H9 (cell line): ENCODE data around the gene THSD4. TPM values are rescaled to one million over a fixed set of nuclear protein-coding genes. Genes with fewer than 3 reads are reported as not detected.

ENCODE experiments used
- DNase-seq: peaks from one replicate; pipeline ENCODE4 v3.0.0-alpha.2; 2017
- H2AFZ ChIP-seq: one replicate; pipeline ENCODE4 v1.6.1; 2013; ENCODE audit warnings: mild to moderate bottlenecking, low read length, control low read depth, moderate library complexity
- H2AK5ac ChIP-seq: 2 replicates; pipeline ENCODE4 v1.6.1; 2013; ENCODE audit warnings: low read length, control low read depth, mixed read lengths; ENCODE audit not compliant: insufficient read length
- H2BK120ac ChIP-seq: one replicate; pipeline ENCODE4 v1.6.1; 2013; ENCODE audit warnings: low read depth, mild to moderate bottlenecking, low read length, control low read depth, inconsistent platforms; ENCODE audit not compliant: poor library complexity, severe bottlenecking
- H2BK12ac ChIP-seq: 2 replicates; pipeline ENCODE4 v1.6.1; 2013; ENCODE audit warnings: low read length, control low read depth, mixed read lengths, low read depth; ENCODE audit not compliant: insufficient read length
- H2BK15ac ChIP-seq: 2 replicates; pipeline ENCODE4 v1.6.1; 2013; ENCODE audit warnings: low read depth, low read length, control low read depth
- H2BK20ac ChIP-seq: one replicate; pipeline ENCODE4 v1.6.1; 2013; ENCODE audit warnings: low read depth, mild to moderate bottlenecking, low read length, control low read depth, inconsistent platforms; ENCODE audit not compliant: poor library complexity, severe bottlenecking
- H2BK5ac ChIP-seq: 2 replicates; pipeline ENCODE4 v1.6.1; 2013; ENCODE audit warnings: low read length, control low read depth, mixed read lengths; ENCODE audit not compliant: insufficient read length
- H3K14ac ChIP-seq: 2 replicates; pipeline ENCODE4 v1.6.1; 2013; ENCODE audit warnings: low read length, control low read depth; ENCODE audit not compliant: insufficient read depth
- H3K18ac ChIP-seq: 2 replicates; pipeline ENCODE4 v1.6.1; 2013; ENCODE audit warnings: low read depth, mild to moderate bottlenecking, mixed read lengths, low read length, control low read depth; ENCODE audit not compliant: insufficient read length
- H3K23ac ChIP-seq: 2 replicates; pipeline ENCODE4 v1.6.1; 2013; ENCODE audit warnings: low read length, control low read depth, mixed read lengths, low read depth; ENCODE audit not compliant: insufficient read length
- H3K23me2 ChIP-seq: 2 replicates; pipeline ENCODE4 v1.6.1; 2013; ENCODE audit warnings: low read depth, mild to moderate bottlenecking, mixed read lengths, low read length, control low read depth; ENCODE audit not compliant: insufficient read length, poor library complexity, severe bottlenecking
- H3K27ac ChIP-seq: 2 replicates; pipeline ENCODE4 v1.5.1; 2013; ENCODE audit warnings: low read length, control low read depth, mixed read lengths, low read depth; ENCODE audit not compliant: insufficient read length
- H3K27me3 ChIP-seq: 2 replicates; pipeline ENCODE4 v1.6.1; 2013; ENCODE audit warnings: low read length, control low read depth, inconsistent platforms; ENCODE audit not compliant: insufficient read depth
- H3K4ac ChIP-seq: 2 replicates; pipeline ENCODE4 v1.6.1; 2013; ENCODE audit warnings: low read depth, mild to moderate bottlenecking, control low read depth, inconsistent platforms, low read length, moderate library complexity
- H3K4me1 ChIP-seq: 2 replicates; pipeline ENCODE4 v1.6.1; 2013; ENCODE audit warnings: low read length, control low read depth, inconsistent platforms; ENCODE audit not compliant: insufficient read depth
- H3K4me2 ChIP-seq: 2 replicates; pipeline ENCODE4 v1.6.1; 2013; ENCODE audit warnings: low read length, control low read depth, mixed read lengths; ENCODE audit not compliant: insufficient read length, insufficient read depth
- H3K56ac ChIP-seq: 2 replicates; pipeline ENCODE4 v1.6.1; 2013; ENCODE audit warnings: low read depth, mild to moderate bottlenecking, mixed read lengths, low read length, control low read depth; ENCODE audit not compliant: insufficient read length
- H3K79me1 ChIP-seq: 2 replicates; pipeline ENCODE4 v1.6.1; 2013; ENCODE audit warnings: low read depth, mild to moderate bottlenecking, moderate library complexity, low read length, control low read depth, inconsistent platforms; ENCODE audit not compliant: insufficient read depth, poor library complexity, severe bottlenecking
- H3K79me2 ChIP-seq: 2 replicates; pipeline ENCODE4 v1.6.1; 2013; ENCODE audit warnings: low read length, control low read depth, inconsistent platforms; ENCODE audit not compliant: insufficient read depth
- H3K9ac ChIP-seq: 2 replicates; pipeline ENCODE4 v1.6.1; 2013; ENCODE audit warnings: low read length, control low read depth, mixed read lengths; ENCODE audit not compliant: insufficient read length; ENCODE audit errors: extremely low read depth
- H3K9me3 ChIP-seq: one replicate; pipeline ENCODE4 v1.6.1; 2013; ENCODE audit warnings: low read depth, low read length, inconsistent platforms; ENCODE audit not compliant: control insufficient read depth
- H3T11ph ChIP-seq: one replicate; pipeline ENCODE4 v1.6.1; 2013; ENCODE audit warnings: mild to moderate bottlenecking, low read length, control low read depth, inconsistent platforms
- H4K20me1 ChIP-seq: one replicate; pipeline ENCODE4 v1.6.1; 2013; ENCODE audit not compliant: control insufficient read depth, insufficient read length, insufficient read depth
- H4K5ac ChIP-seq: 2 replicates; pipeline ENCODE4 v1.6.1; 2013; ENCODE audit warnings: low read depth, mild to moderate bottlenecking, mixed read lengths, low read length, control low read depth; ENCODE audit not compliant: insufficient read length
- H4K8ac ChIP-seq: replicated peaks from 2 replicates; pipeline ENCODE4 v1.6.1; 2013; ENCODE audit warnings: low read length, control low read depth, mixed read lengths, low read depth; ENCODE audit not compliant: insufficient read length
- H4K91ac ChIP-seq: 2 replicates; pipeline ENCODE4 v1.6.1; 2013; ENCODE audit warnings: low read depth, mild to moderate bottlenecking, moderate library complexity, mixed read lengths, low read length, control low read depth; ENCODE audit not compliant: insufficient read length
- H3K27ac Mint-ChIP-seq, 3 experiments: 2 replicates in 2 of 3; 3 replicates in 1 of 3; pipeline ENCODE4 v1.8.0; 2020 to 2021; ENCODE audit warnings: mixed read lengths in 3 of 3, mild to moderate bottlenecking in 1 of 3, moderate library complexity in 1 of 3
- H3K27me3 Mint-ChIP-seq: 2 replicates; pipeline ENCODE4 v1.8.0; 2021; ENCODE audit warnings: low read depth, mild to moderate bottlenecking, moderate library complexity, mixed read lengths
- H3K36me3 Mint-ChIP-seq, 3 experiments: 2 replicates in 2 of 3; 3 replicates in 1 of 3; pipeline ENCODE4 v1.8.0; 2020 to 2021; ENCODE audit warnings: low read depth in 3 of 3, mixed read lengths in 3 of 3; ENCODE audit not compliant: insufficient read depth in 1 of 3
- H3K4me1 Mint-ChIP-seq, 2 experiments: 2 replicates each; pipeline ENCODE4 v1.8.0; 2020; ENCODE audit warnings: mixed read lengths in 2 of 2
- H3K4me3 Mint-ChIP-seq, 2 experiments: 2 replicates in 1 of 2; 3 replicates in 1 of 2; pipeline ENCODE4 v1.8.0; 2020 to 2021; ENCODE audit warnings: mild to moderate bottlenecking in 2 of 2, mixed read lengths in 2 of 2, moderate library complexity in 1 of 2
- H3K9me3 Mint-ChIP-seq, 2 experiments: 2 replicates in 1 of 2; 3 replicates in 1 of 2; pipeline ENCODE4 v1.8.0; 2020; ENCODE audit warnings: mild to moderate bottlenecking in 2 of 2, mixed read lengths in 2 of 2, moderate library complexity in 1 of 2
- WGBS: extraction: QIAGEN DNeasy Blood & Tissue Kit; methylation state at CpG from one replicate; pipeline ENCODE4 v1.1.7; 2013; ENCODE audit warnings: missing lambda C conversion rate, low lambda C conversion rate, mixed read lengths; ENCODE audit not compliant: insufficient read length; ENCODE audit errors: extremely low coverage; 5-methylcytosine and 5-hydroxymethylcytosine counted together
- total RNA-seq: library from RNA; stranded (reverse); gene quantifications from 2 replicates; pipeline ENCODE4 v1.2.1, GENCODE V29; 2021
- TF ChIP-seq, protein P1 (sequence below): fragments of 200-600 bp; sonication (generic); conservative IDR thresholded peaks from 3 replicates; pipeline ENCODE4 v1.8.0; 2021; ENCODE audit warnings: antibody characterized with exemption, mild to moderate bottlenecking

Gene THSD4
- total RNA-seq, 1 experiment from 2014 or later, result 5.5 TPM

DNA sequence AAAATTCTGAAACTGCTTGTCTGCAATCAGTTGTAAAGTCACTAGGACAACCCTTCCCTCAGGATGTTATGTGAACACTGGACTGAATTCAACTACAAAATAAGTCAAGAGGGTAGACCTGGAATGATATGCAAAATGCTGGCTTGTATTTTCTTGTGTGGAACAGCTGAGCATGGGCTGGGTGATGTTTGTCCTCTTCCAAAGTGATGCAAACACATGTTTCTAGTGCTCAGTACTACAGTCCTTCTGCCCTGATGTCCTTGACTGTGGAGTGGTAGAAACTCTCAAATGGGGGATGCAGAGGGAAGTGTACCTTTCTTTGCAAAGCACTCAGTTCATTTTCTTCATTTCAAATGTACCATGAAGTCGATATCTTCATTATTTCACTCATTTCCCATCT is 258.6 kb downstream of the THSD4 start:
- Histone ChIP-seq H3K23ac (no peak overlapping the region), H3K23me2 (no peaks in the 10 kb centered on the region), H3K27me3 (no peaks in the 10 kb centered on the region), H3K4me1 (no peaks in the 10 kb centered on the region; the same call in 1 of the 2 replicates), H2BK15ac (no peak overlapping the region), H4K8ac (no peak overlapping the region), H4K20me1 (no peaks in the 10 kb centered on the region), H3K18ac (no peak overlapping the region), H3K79me1 (no peaks in the 10 kb centered on the region), H3K9ac (no peak overlapping the region), H3K79me2 (no peaks in the 10 kb centered on the region), H3K56ac (no peak overlapping the region), H2BK20ac (no peak overlapping the region), H2BK120ac (no peak overlapping the region), H3K9me3 (no peaks in the 10 kb centered on the region), H3T11ph (no peak overlapping the region), H2AFZ (no peak overlapping the region), H3K4me2 (no peak overlapping the region), H2AK5ac (no peak overlapping the region), H3K27ac (no peak overlapping the region), H2BK12ac (no peak overlapping the region), H3K4ac (no peak overlapping the region), H4K91ac (no peak overlapping the region), H3K14ac (no peak overlapping the region), H2BK5ac (no peak overlapping the region), H4K5ac (no peak overlapping the region)
- H3K27ac Mint-ChIP-seq, result no peak overlapping the region
- peaks cover 16 to 27% of the 10 kb centered on the region in 2 experiments for H3K4me1 Mint-ChIP-seq
- H3K27me3 Mint-ChIP-seq, result no peaks in the 10 kb centered on the region
- H3K4me3 Mint-ChIP-seq, result no peak overlapping the region
- DNase-seq, result no peak
- peaks cover 9 to 27% of the 10 kb centered on the region in 2 experiments for H3K9me3 Mint-ChIP-seq
- TF ChIP-seq, protein P1, sequence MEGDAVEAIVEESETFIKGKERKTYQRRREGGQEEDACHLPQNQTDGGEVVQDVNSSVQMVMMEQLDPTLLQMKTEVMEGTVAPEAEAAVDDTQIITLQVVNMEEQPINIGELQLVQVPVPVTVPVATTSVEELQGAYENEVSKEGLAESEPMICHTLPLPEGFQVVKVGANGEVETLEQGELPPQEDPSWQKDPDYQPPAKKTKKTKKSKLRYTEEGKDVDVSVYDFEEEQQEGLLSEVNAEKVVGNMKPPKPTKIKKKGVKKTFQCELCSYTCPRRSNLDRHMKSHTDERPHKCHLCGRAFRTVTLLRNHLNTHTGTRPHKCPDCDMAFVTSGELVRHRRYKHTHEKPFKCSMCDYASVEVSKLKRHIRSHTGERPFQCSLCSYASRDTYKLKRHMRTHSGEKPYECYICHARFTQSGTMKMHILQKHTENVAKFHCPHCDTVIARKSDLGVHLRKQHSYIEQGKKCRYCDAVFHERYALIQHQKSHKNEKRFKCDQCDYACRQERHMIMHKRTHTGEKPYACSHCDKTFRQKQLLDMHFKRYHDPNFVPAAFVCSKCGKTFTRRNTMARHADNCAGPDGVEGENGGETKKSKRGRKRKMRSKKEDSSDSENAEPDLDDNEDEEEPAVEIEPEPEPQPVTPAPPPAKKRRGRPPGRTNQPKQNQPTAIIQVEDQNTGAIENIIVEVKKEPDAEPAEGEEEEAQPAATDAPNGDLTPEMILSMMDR, result no peak
- WGBS, result no CpG with 5 or more reads among the region's 1 CpG
- peaks cover 0 to 35% (median 4%) of the 10 kb centered on the region in 3 experiments; a peak in 6 of 7 replicates for H3K36me3 Mint-ChIP-seq
